GM18526 (cell line): ENCODE measurements around the gene PTBP1.

ENCODE experiments used
- POLR2A ChIP-seq: IDR thresholded peaks from 3 replicates; pipeline ENCODE4 v1.6.1; 2011; ENCODE audit not compliant: insufficient read length; ENCODE audit errors: extremely low read depth

PTBP1 gene

DNA sequence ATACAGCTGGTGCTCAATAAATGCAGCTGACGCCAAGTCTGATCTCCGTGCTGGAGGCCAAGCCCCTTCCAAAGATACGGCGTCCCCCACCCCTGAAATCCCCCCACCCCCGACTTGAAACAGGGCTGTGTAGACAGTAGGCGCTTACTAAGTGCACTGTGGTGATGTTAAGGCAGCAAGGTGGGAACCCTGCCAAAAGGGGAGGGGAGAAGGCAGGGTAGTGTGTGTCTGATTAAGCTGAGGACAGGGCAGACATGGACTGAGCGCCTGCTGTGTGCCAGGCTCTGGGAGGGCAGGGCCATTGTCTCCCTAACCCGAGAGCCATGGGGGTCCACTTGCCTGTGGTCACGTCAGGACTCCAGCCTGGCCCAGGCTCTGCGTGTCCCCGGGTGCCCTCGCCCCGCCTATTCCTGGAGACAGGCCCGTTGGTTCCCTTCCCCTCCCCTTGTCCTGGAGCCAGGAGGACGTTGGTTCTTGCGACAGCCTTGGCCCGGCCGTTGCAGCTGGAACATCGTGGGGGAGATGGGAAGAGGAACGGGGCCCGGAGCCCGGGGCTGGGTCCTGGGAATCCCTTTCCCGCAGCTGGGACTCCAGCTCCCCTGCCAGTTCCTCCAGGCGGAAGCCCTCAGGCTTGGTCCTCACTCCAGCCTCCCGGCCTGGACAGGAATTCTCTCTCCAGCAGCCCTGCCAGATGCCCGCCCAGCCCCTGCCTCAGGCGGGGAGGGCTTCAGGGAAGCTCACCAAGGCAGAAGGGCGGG lies 53.1 kb downstream of the PTBP1 start:
- no peak for TF ChIP-seq POLR2A

DNA sequence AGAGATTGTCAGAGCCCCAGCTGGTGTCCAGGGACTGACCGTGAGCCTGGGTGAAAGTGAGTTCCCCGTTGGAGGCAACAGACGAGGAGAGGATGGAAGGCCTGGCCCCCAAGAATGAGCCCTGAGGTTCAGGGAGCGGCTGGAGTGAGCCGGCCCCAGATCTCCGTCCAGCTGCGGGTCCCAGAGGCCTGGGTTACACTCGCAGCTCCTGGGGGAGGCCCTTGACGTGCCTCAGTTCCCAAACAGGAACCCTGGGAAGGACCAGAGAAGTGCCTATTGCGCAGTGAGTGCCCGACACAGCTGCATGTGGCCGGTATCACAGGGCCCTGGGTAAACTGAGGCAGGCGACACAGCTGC lies 53.7 kb downstream of the PTBP1 start:
- TF ChIP-seq POLR2A: no peak

DNA sequence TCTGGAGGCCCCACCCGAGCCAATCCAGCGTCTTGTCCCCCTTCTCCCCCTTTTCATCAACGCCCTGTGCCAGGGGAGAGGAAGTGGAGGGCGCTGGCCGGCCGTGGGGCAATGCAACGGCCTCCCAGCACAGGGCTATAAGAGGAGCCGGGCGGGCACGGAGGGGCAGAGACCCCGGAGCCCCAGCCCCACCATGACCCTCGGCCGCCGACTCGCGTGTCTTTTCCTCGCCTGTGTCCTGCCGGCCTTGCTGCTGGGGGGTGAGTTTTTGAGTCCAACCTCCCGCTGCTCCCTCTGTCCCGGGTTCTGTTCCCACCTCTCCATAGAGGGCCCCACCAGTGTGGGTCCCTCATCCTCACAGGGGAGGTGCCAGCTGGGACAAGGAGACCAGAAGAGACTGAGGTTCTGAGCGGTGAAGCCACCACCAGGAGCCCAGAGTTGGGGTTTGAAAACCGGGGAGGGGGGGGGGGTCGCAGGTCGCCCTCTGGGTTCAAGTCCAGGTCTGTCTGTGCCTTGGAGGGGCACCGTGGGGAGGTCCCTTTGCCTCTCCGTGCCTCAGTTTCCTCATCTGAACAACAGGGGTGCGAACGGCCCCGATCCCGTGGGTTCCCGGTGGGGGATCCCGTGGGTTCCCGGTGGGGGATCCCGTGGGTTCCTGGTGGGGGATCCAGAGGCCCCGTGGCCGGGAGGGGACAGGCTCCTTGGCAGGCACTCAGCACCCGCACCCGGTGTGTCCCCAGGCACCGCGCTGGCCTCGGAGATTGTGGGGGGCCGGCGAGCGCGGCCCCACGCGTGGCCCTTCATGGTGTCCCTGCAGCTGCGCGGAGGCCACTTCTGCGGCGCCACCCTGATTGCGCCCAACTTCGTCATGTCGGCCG lies 55.1 kb downstream of the PTBP1 start, which contains the start of gene ELANE:
Gene ELANE, plus strand, starts transcription at position 168 of the 878 bp plus-strand sequence. Its CDS starts 26 bp downstream, at position 194.
- TF ChIP-seq POLR2A: no peak

- no peak for TF ChIP-seq POLR2A
Observed at GRCh38 chr19:853014-853585, 55.8 kb downstream of the PTBP1 start.

DNA sequence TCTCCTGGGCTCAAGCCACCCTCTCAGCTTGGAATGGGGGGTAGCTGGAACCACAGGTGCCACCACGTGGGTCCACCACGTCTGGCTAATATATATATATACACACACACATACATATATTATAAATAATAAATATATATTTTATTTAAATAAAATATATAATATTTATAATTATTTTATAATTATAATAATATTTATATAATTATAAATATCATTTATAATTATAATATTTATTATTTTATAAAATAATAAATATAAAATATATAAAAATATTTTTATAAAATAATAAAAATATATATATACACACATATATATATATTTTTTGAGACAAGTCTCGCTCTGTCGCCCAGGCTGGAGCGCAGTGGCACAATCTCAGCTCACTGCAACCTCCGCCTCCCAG lies 57.3 kb downstream of the PTBP1 start:
- no peak for TF ChIP-seq POLR2A

DNA sequence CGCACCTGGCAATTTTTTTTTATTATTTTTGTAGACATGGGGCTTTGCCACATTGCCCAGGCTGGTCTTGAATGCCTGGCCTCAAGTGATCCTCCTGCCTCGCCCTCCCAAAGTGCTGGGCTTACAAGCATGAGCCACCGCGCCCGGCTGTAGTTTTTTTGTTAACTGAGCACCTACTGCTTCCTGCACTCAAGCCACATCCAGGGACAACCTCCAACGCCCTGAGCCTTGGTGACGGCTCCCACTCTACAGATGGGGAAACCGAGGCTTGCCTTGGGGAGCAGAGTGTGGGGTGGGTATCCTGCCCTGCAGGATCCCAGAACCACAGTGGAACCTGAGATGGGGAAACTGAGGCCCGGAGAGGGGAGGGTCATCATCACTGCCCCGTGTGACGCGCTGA lies 57.9 kb downstream of the PTBP1 start:
- TF ChIP-seq POLR2A: no peak

GRCh38 chr19:855566-856120 lies 58.4 kb downstream of the PTBP1 start:
- no peak for TF ChIP-seq POLR2A

DNA sequence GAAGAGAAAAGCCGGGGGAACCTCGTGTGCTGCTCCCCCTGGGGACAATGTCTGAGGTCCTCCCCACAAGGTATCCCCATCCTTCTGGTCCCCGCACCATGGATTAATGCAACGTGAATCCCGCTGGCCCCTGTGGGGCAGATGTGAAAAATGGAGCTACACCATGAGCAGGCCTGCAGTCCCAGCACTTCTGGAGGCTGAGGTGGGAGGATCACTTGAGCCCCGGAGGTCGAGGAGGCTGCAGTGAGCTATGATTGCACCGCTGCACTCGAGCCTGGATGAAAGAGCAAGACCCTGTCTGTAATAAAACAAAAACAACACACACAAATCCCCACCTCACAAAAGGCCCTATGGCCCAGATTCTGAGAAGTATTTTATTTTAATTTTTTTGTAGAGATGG lies 61.0 kb downstream of the PTBP1 start:
- TF ChIP-seq POLR2A: no peak

DNA sequence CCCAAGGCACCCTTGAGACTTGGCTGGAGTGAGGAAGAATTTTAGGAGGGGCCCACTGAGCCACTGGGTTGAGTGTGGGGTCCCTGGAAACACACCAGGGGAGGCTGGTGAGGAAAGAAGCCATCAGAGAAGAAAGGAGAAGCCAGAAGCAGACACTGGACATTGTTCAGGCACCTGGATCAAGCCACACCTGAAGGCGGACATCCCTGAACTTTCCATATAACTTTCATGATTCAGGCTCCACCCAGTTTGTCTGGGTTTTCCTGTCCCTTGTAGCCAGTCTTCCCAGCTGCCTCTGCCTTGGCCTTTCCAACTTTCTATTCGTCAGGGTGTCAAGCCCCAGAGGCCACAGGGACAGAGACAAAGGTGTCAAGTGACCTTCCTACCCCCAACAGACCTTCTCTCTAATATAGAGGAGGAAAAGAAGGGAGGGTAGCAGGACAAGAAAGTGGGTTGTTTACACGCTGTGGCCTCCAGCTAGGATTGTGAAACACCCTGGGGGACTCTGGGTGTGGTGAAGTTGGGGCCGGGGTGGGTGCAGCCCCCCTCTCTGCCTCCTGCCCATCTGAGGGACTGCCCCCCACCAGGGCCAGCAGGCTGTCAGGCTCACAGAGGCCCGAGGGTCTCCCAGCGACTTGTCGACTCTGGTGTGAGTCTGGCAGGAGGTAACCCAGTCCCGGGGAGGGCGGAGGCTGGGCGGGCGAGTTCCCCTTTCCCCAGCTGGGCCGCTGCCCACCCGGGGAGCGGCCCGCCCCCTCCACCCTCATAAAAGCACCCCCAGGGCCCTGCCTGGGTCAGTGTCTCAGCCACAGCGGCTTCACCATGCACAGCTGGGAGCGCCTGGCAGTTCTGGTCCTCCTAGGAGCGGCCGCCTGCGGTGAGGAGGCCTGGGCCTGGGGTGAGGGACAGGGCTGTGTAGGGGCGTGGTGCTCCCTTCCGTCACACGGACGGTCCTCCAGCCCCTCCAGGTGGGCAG lies 61.9 kb downstream of the PTBP1 start, which contains the start of gene CFD:
Gene CFD, plus strand, starts transcription at position 797 of the 976 bp plus-strand sequence. Its CDS starts 26 bp downstream, at position 823.
- no peak for TF ChIP-seq POLR2A

DNA sequence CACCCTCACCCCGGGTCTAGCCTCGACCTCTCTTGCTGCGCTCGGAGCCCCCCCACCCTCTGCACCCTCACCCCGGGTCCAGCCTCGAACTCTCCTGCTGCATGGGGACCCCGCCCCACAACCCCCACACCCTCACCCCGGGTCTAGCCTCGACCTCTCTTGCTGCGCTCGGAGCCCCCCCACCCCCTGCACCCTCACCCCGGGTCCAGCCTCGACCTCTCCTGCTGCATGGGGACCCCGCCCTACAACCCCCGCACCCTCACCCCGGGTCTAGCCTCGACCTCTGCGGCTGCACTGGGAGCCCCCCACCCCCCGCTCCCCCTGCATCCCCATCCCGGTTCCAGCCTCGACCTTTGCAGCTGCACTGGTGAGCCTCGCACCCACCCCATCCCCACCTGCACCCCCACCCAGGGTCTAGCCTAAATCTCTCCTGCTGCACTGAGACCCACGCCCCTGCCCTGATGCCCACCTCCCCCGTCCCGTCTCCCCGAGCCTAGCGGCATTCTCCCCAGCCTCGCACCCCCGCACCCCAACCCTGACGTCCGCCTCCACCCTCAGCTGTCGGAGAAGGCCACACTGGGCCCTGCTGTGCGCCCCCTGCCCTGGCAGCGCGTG lies 64.0 kb downstream of the PTBP1 start:
- no peak for TF ChIP-seq POLR2A
